Loucy (cell line): ENCODE data around the gene EIF3L.

Experiments
- EZH2phosphoT487 ChIP-seq: fragments of 200-600 bp; IDR thresholded peaks from 2 replicates; pipeline ENCODE4 v1.6.1; 2018; ENCODE audit warnings: antibody characterized with exemption, mild to moderate bottlenecking, moderate library complexity, borderline replicate concordance
- TF ChIP-seq, protein P1 (sequence below): fragments of 200-600 bp; sonication (generic); conservative IDR thresholded peaks from 2 replicates; pipeline ENCODE4 v1.5.1; 2014; ENCODE audit warnings: mild to moderate bottlenecking, antibody characterized with exemption, low read length

DNA sequence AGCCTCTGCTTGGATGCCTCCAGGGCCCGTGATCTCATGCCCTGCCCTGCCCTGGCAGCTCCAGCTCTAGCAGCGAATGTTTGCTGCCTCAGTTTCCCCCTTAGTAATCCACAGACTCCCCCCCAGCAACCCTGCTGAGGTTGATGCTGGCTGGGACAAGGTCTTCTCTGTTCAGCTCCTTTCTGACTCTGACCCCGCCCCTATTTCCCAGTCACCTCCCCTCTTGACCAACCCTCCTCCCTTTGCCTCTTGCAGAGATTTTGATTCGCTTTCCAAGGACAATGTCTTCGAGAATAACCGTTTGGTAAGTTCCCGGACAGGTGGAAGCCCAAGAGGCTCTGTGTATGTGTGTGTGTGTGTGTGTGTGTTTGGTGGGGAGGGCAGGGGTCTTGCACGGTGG, 62.5 kb downstream of the EIF3L start:
- TF ChIP-seq, protein P1, sequence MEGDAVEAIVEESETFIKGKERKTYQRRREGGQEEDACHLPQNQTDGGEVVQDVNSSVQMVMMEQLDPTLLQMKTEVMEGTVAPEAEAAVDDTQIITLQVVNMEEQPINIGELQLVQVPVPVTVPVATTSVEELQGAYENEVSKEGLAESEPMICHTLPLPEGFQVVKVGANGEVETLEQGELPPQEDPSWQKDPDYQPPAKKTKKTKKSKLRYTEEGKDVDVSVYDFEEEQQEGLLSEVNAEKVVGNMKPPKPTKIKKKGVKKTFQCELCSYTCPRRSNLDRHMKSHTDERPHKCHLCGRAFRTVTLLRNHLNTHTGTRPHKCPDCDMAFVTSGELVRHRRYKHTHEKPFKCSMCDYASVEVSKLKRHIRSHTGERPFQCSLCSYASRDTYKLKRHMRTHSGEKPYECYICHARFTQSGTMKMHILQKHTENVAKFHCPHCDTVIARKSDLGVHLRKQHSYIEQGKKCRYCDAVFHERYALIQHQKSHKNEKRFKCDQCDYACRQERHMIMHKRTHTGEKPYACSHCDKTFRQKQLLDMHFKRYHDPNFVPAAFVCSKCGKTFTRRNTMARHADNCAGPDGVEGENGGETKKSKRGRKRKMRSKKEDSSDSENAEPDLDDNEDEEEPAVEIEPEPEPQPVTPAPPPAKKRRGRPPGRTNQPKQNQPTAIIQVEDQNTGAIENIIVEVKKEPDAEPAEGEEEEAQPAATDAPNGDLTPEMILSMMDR: no peak
- TF ChIP-seq EZH2phosphoT487: no peak
